ENCODE results near the gene VOPP1. TPM values are rescaled to one million over a fixed set of nuclear protein-coding genes. Genes with fewer than 3 reads are reported as not detected.

VOPP1 gene
- total and polyA plus RNA-seq, 2 of the 13 experiments (the other 11 are each of a cell fraction or from before 2014, with no cell fraction given), result 21.8 to 55.3 TPM

DNA sequence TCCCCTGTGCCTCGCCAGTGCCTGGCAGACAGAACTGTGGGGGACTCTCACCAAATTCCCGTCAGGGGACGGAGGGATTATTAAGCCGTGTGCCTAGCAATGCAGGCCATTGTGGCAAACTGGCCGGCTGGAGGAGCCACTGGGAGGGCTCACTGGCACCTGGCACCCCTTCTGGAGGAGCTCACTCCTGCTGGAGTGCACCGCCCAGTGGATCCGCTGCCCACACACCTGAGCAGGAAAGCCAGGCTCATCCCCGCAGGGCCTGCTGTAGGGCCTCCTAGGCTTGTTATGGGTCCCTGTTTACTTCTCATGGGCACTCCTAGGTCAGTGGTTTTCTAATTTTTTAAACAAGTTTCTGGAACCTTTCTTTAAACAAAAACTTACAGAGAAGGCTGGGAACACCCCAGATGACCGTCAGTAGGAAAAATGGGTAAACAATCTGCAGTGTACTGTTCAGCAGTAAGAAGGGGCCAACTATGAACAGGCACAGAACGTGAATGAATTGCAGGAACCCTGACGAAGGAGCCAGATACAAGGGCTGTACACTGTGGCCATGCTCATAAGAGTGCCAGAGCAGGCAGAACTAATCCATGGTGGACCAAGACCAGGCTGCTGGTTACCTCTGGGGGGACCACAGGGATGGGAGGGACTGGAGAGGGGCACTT lies 142.3 kb downstream of the VOPP1 start:
- ChIA-PET POLR2A (no interaction called here), CTCF (ENCODE audit: low intra/inter-chr PET ratio, low total read pairs) (no interaction called here)
- intact Hi-C loops (cut with micrococcal nuclease; ENCODE audit: unreplicated experiment), result loop anchor here (10.0 kb wide), 1 partner anchor 145 kb away; the partner anchor contains the start of gene VOPP1
- DNase-seq (ENCODE audit: low spot score), result no peak
- FAIRE-seq, result no peak
- WGBS (ENCODE audit: low lambda C conversion rate), result 86% methylated on average over 7 of the region's 11 CpGs
- Histone ChIP-seq H3K9me3 (ENCODE audit: low read length) (no peaks in the 10 kb centered on the region), H3K27ac (ENCODE audit: extremely low read length, insufficient read depth, low read length) (no peak overlapping the region), H3K9ac (ENCODE audit: insufficient read depth, low read depth, low read length) (no peak overlapping the region), H2AFZ (ENCODE audit: low read length) (no peak overlapping the region), H3K79me2 (ENCODE audit: insufficient read depth, low read length) (no peaks in the 10 kb centered on the region), H3K27me3 (ENCODE audit: control insufficient read depth in 1 of 2, insufficient read depth in 2 of 2, low read length in 2 of 2) (no peaks in the 10 kb centered on the region), H3K4me3 (replicated peaks in 1 of 3; ENCODE audit: insufficient read depth in 1 of 3, low read depth in 2 of 3, low read length in 3 of 3) (no peak overlapping the region), H3K4me2 (ENCODE audit: low read depth, low read length) (no peak overlapping the region), H4K20me1 (ENCODE audit: insufficient read depth, low read length) (no peaks in the 10 kb centered on the region), H3K36me3 (replicated peaks in 1 of 2; ENCODE audit: control insufficient read depth in 1 of 2, insufficient read depth in 2 of 2, low read length in 2 of 2) (peaks cover 9 to 11% of the 10 kb centered on the region in 2 experiments; a peak in 4 of 5 replicates), H3K4me1 (ENCODE audit: insufficient read depth, low read length) (peaks cover 6% of the 10 kb centered on the region; the same call in 1 of the 2 replicates)
- TF ChIP-seq ZNF235 (CRISPR knock-in tag; IDR thresholded peaks at IDR 0.05; ENCODE audit: borderline replicate concordance), result no peak
- no peak for TF ChIP-seq ZNF547 (CRISPR knock-in tag; IDR thresholded peaks at IDR 0.05)
- TF ChIP-seq TBX2 (CRISPR knock-in tag; IDR thresholded peaks at IDR 0.05; ENCODE audit: borderline replicate concordance), result no peak
- TF ChIP-seq MEF2D (CRISPR knock-in tag; IDR thresholded peaks at IDR 0.05), result no peak
- TF ChIP-seq ZNF616 (CRISPR knock-in tag; IDR thresholded peaks at IDR 0.05; ENCODE audit: low read depth), result no peak
- no peak for TF ChIP-seq MBD4 (IDR thresholded peaks at IDR 0.05; ENCODE audit: borderline replicate concordance, low read length)
- in situ Hi-C loops (cut with HindIII; ENCODE audit: extremely low pct_ligation_motif_present, low pct_unique_long_range_greater_than_20kb), result loop anchor here (10.0 kb wide), 1 partner anchor 165 kb away; no protein-coding TSS in a partner anchor
- ATAC-seq, result no peak
- no TSS peak for BruUV-seq (replicated peaks)

DNA sequence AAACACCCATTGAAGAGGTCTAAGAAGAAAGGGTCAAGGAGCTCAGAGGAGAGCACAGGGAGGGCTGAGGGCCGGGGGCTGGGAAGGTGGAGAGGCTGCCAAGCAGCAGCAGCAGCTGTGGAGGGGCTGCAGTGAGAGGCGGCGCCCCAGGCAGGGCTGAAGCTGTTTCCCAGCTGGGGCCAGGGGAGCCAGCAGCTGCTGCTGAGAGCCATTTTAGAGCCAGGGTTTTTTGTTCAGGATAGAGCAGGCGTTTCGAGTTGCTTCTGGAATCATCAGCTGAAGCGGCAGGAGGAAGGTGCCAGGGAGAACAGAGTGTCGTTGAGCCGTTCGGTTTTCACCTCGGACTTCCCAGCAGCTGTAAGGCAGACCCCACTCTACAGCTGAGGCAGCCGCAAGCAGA lies 144.5 kb downstream of the VOPP1 start:
- no peak for FAIRE-seq
- Histone ChIP-seq H4K20me1 (ENCODE audit: insufficient read depth, low read length) (no peaks in the 10 kb centered on the region), H3K27ac (ENCODE audit: extremely low read length, insufficient read depth, low read length) (no peak overlapping the region), H3K4me3 (replicated peaks in 1 of 3; ENCODE audit: insufficient read depth in 1 of 3, low read depth in 2 of 3, low read length in 3 of 3) (no peak overlapping the region), H3K27me3 (ENCODE audit: control insufficient read depth in 1 of 2, insufficient read depth in 2 of 2, low read length in 2 of 2) (no peaks in the 10 kb centered on the region), H3K79me2 (ENCODE audit: insufficient read depth, low read length) (no peaks in the 10 kb centered on the region), H3K4me2 (ENCODE audit: low read depth, low read length) (no peak overlapping the region), H3K36me3 (replicated peaks in 1 of 2; ENCODE audit: control insufficient read depth in 1 of 2, insufficient read depth in 2 of 2, low read length in 2 of 2) (peaks cover 11 to 12% of the 10 kb centered on the region in 2 experiments; a peak in 4 of 5 replicates), H3K9ac (ENCODE audit: insufficient read depth, low read depth, low read length) (no peak overlapping the region), H3K4me1 (ENCODE audit: insufficient read depth, low read length) (peaks cover 10% of the 10 kb centered on the region), H2AFZ (ENCODE audit: low read length) (no peak overlapping the region), H3K9me3 (ENCODE audit: low read length) (no peaks in the 10 kb centered on the region)
- ATAC-seq, result no peak
- no TSS peak for BruUV-seq (replicated peaks)
- intact Hi-C loops (cut with micrococcal nuclease; ENCODE audit: unreplicated experiment), result loop anchor here (10.0 kb wide), 1 partner anchor 147 kb away; the partner anchor contains the start of gene VOPP1
- in situ Hi-C loops (cut with HindIII; ENCODE audit: extremely low pct_ligation_motif_present, low pct_unique_long_range_greater_than_20kb), result no loop called here
- DNase-seq (ENCODE audit: low spot score), result no peak
- CTCF ChIA-PET (ENCODE audit: low intra/inter-chr PET ratio, low total read pairs), result no interaction called here
- 99% methylated on average over 11 of the region's 11 CpGs for WGBS (ENCODE audit: low lambda C conversion rate)
- POLR2A ChIA-PET, result no interaction called here
- TF ChIP-seq CBX2 (IDR thresholded peaks at IDR 0.05; ENCODE audit: low read depth, low read length) (no peak), CBX2 (CRISPR knock-in tag; IDR thresholded peaks at IDR 0.05; ENCODE audit: low read depth) (no peak), ZBTB1 (CRISPR knock-in tag; IDR thresholded peaks at IDR 0.05; ENCODE audit: borderline replicate concordance) (no peak)
- TF ChIP-seq, protein P1, sequence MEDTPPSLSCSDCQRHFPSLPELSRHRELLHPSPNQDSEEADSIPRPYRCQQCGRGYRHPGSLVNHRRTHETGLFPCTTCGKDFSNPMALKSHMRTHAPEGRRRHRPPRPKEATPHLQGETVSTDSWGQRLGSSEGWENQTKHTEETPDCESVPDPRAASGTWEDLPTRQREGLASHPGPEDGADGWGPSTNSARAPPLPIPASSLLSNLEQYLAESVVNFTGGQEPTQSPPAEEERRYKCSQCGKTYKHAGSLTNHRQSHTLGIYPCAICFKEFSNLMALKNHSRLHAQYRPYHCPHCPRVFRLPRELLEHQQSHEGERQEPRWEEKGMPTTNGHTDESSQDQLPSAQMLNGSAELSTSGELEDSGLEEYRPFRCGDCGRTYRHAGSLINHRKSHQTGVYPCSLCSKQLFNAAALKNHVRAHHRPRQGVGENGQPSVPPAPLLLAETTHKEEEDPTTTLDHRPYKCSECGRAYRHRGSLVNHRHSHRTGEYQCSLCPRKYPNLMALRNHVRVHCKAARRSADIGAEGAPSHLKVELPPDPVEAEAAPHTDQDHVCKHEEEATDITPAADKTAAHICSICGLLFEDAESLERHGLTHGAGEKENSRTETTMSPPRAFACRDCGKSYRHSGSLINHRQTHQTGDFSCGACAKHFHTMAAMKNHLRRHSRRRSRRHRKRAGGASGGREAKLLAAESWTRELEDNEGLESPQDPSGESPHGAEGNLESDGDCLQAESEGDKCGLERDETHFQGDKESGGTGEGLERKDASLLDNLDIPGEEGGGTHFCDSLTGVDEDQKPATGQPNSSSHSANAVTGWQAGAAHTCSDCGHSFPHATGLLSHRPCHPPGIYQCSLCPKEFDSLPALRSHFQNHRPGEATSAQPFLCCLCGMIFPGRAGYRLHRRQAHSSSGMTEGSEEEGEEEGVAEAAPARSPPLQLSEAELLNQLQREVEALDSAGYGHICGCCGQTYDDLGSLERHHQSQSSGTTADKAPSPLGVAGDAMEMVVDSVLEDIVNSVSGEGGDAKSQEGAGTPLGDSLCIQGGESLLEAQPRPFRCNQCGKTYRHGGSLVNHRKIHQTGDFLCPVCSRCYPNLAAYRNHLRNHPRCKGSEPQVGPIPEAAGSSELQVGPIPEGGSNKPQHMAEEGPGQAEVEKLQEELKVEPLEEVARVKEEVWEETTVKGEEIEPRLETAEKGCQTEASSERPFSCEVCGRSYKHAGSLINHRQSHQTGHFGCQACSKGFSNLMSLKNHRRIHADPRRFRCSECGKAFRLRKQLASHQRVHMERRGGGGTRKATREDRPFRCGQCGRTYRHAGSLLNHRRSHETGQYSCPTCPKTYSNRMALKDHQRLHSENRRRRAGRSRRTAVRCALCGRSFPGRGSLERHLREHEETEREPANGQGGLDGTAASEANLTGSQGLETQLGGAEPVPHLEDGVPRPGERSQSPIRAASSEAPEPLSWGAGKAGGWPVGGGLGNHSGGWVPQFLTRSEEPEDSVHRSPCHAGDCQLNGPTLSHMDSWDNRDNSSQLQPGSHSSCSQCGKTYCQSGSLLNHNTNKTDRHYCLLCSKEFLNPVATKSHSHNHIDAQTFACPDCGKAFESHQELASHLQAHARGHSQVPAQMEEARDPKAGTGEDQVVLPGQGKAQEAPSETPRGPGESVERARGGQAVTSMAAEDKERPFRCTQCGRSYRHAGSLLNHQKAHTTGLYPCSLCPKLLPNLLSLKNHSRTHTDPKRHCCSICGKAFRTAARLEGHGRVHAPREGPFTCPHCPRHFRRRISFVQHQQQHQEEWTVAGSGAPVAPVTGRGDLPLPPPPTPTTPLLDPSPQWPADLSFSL (CRISPR knock-in tag; IDR thresholded peaks at IDR 0.05), result no peak

Data from HepG2 (cell line).